Kidney epithelial cell (primary cell): ENCODE measurements around the gene TSHZ2. TPM values are rescaled to one million over a fixed set of nuclear protein-coding genes. Genes with fewer than 3 reads are reported as not detected.

Experiments
- DNase-seq: peaks from one replicate; pipeline ENCODE4 v3.0.0-alpha.2; 2010; ENCODE audit warnings: low read depth
- H3K27me3 ChIP-seq: 2 replicates; pipeline ENCODE4 v1.6.0; 2011; ENCODE audit warnings: low read length; ENCODE audit not compliant: control insufficient read depth, insufficient read depth
- H3K36me3 ChIP-seq: 2 replicates; pipeline ENCODE4 v1.5.1; 2011; ENCODE audit warnings: low read length; ENCODE audit not compliant: control insufficient read depth, insufficient read depth
- H3K4me3 ChIP-seq: 2 replicates; pipeline ENCODE4 v1.5.1; 2011; ENCODE audit warnings: low read depth, mild to moderate bottlenecking, control low read depth, low read length
- CTCF ChIP-seq: IDR thresholded peaks from 2 replicates; pipeline ENCODE4 v1.5.1; 2011; ENCODE audit warnings: mild to moderate bottlenecking, moderate library complexity, low read length, control low read depth, inconsistent platforms; ENCODE audit not compliant: insufficient read depth, poor library complexity, severe bottlenecking
- total RNA-seq: library from RNA; depleted of rRNA; stranded (reverse); fragments of >200 nt; gene quantifications from 2 replicates; pipeline ENCODE4 v1.2.3, GENCODE V29; 2015

TSHZ2 gene
- total RNA-seq, 1 donor from 2014 or later: 1.0 TPM

- no peak for DNase-seq
Measured at GRCh38 chr20:53116733-53117132, 144.6 kb downstream of the TSHZ2 start.

GRCh38 chr20:53122853-53123252 lies 150.7 kb downstream of the TSHZ2 start:
- no peaks in the 10 kb centered on the region for H3K27me3 ChIP-seq
- DNase-seq: no peak
- no peak for TF ChIP-seq CTCF
- no peaks in the 10 kb centered on the region for H3K36me3 ChIP-seq
- no peak overlapping the region for H3K4me3 ChIP-seq

More at GRCh38 chr20:53116733-53117132, 144.6 kb downstream of the TSHZ2 start:
- H3K27me3 ChIP-seq: no peaks in the 10 kb centered on the region
- TF ChIP-seq CTCF: no peak
- no peak overlapping the region for H3K4me3 ChIP-seq
- no peaks in the 10 kb centered on the region for H3K36me3 ChIP-seq

GRCh38 chr20:53124075-53124551 lies 152.0 kb downstream of the TSHZ2 start:
- no peaks in the 10 kb centered on the region for H3K36me3 ChIP-seq
- H3K4me3 ChIP-seq: no peak overlapping the region
- TF ChIP-seq CTCF: no peak
- DNase-seq: no peak
- no peaks in the 10 kb centered on the region for H3K27me3 ChIP-seq

GRCh38 chr20:53124803-53125202 lies 152.6 kb downstream of the TSHZ2 start:
- Histone ChIP-seq H3K36me3 (no peaks in the 10 kb centered on the region), H3K4me3 (no peak overlapping the region), H3K27me3 (no peaks in the 10 kb centered on the region)
- no peak for TF ChIP-seq CTCF
- no peak for DNase-seq

GRCh38 chr20:53126185-53126584 lies 154.0 kb downstream of the TSHZ2 start:
- H3K36me3 ChIP-seq: no peaks in the 10 kb centered on the region
- DNase-seq: no peak
- H3K27me3 ChIP-seq: no peaks in the 10 kb centered on the region
- no peak overlapping the region for H3K4me3 ChIP-seq
- no peak for TF ChIP-seq CTCF

- no peak overlapping the region for H3K4me3 ChIP-seq
- no peaks in the 10 kb centered on the region for H3K36me3 ChIP-seq
- TF ChIP-seq CTCF: no peak
- DNase-seq: no peak
- H3K27me3 ChIP-seq: no peaks in the 10 kb centered on the region
Measured at GRCh38 chr20:53127027-53127426, 154.9 kb downstream of the TSHZ2 start.
